Measurements from ENCODE around the gene SLC35F4. TPM values are rescaled to one million over a fixed set of nuclear protein-coding genes. Genes with fewer than 3 reads are reported as not detected.
A peak's percentile ranks its signal among the peaks of the same experiment; 100 is the strongest.

SLC35F4 gene
- total RNA-seq, 2 donors from 2014 or later, result not detected

GRCh38 chr14:57640036-57640435 lies 225.9 kb downstream of the SLC35F4 start:
- H3K4me1 Mint-ChIP-seq, result no peaks in the 10 kb centered on the region
- TF ChIP-seq, protein P1, sequence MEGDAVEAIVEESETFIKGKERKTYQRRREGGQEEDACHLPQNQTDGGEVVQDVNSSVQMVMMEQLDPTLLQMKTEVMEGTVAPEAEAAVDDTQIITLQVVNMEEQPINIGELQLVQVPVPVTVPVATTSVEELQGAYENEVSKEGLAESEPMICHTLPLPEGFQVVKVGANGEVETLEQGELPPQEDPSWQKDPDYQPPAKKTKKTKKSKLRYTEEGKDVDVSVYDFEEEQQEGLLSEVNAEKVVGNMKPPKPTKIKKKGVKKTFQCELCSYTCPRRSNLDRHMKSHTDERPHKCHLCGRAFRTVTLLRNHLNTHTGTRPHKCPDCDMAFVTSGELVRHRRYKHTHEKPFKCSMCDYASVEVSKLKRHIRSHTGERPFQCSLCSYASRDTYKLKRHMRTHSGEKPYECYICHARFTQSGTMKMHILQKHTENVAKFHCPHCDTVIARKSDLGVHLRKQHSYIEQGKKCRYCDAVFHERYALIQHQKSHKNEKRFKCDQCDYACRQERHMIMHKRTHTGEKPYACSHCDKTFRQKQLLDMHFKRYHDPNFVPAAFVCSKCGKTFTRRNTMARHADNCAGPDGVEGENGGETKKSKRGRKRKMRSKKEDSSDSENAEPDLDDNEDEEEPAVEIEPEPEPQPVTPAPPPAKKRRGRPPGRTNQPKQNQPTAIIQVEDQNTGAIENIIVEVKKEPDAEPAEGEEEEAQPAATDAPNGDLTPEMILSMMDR (conservative IDR thresholded peaks at IDR 0.05), result no peak
- Histone ChIP-seq H3K27me3 (ENCODE audit: control insufficient read depth, insufficient read depth, low read length, poor library complexity, severe bottlenecking) (no peaks in the 10 kb centered on the region), H3K4me1 (ENCODE audit: control insufficient read depth, insufficient read depth, low read length) (no peaks in the 10 kb centered on the region), H3K36me3 (ENCODE audit: control insufficient read depth, insufficient read depth, low read length) (no peaks in the 10 kb centered on the region), H3K9me3 (ENCODE audit: control insufficient read depth, low read length) (peaks cover 10% of the 10 kb centered on the region), H3K4me3 (ENCODE audit: low read length) (no peak overlapping the region), H3K9ac (ENCODE audit: extremely low read depth, low read length, poor library complexity, severe bottlenecking) (no peak overlapping the region), H3K27ac (ENCODE audit: low read depth, low read length) (no peak overlapping the region)
- no peak overlapping the region for H3K27ac Mint-ChIP-seq
- no peak overlapping the region for H3K4me3 Mint-ChIP-seq
- peaks cover 7% of the 10 kb centered on the region for H3K9me3 Mint-ChIP-seq
- H3K36me3 Mint-ChIP-seq (ENCODE audit: low read depth), result no peaks in the 10 kb centered on the region
- peaks cover 2% of the 10 kb centered on the region for H3K27me3 Mint-ChIP-seq (ENCODE audit: insufficient read depth)
- DNase-seq, result no peak

DNA sequence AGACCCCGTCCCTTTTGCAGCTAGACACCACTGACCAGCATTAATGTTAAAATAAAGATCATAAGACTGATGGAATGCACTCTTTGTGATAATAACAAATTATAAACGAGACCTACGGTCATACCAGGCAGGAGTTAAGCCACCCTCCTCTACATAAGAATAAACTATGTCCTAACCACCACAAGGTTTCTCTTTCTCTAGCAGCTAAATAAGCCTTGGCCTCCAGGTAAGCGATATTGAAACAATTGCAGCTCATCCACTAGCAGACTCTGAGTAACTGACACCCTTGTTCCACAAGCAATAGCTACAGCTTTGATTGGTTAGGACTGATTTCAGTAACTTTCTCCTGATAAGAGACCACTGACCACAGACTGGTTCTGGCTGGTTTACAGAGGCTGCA lies 228.0 kb downstream of the SLC35F4 start:
- TF ChIP-seq, protein P1 (conservative IDR thresholded peaks at IDR 0.05), result no peak
- peaks cover 10% of the 10 kb centered on the region for H3K9me3 ChIP-seq (ENCODE audit: control insufficient read depth, low read length)
- H3K36me3 ChIP-seq (ENCODE audit: control insufficient read depth, insufficient read depth, low read length), result no peaks in the 10 kb centered on the region
- no peak overlapping the region for H3K27ac Mint-ChIP-seq
- 97 to 100% methylated on average over 1 to 4 of the region's 4 CpGs for WGBS, 2 experiments (ENCODE audit: insufficient coverage in 1 of 2, insufficient read length in 1 of 2)
- H3K4me3 ChIP-seq (ENCODE audit: low read length), result no peak overlapping the region
- H3K27ac ChIP-seq (ENCODE audit: low read depth, low read length), result no peak overlapping the region
- H3K27me3 Mint-ChIP-seq (ENCODE audit: insufficient read depth), result no peaks in the 10 kb centered on the region
- H3K4me3 Mint-ChIP-seq, result no peak overlapping the region
- no peak overlapping the region for H3K9ac ChIP-seq (ENCODE audit: extremely low read depth, low read length, poor library complexity, severe bottlenecking)
- DNase-seq, result no peak
- no peaks in the 10 kb centered on the region for H3K27me3 ChIP-seq (ENCODE audit: control insufficient read depth, insufficient read depth, low read length, poor library complexity, severe bottlenecking)
- no peaks in the 10 kb centered on the region for H3K4me1 ChIP-seq (ENCODE audit: control insufficient read depth, insufficient read depth, low read length)
- no peaks in the 10 kb centered on the region for H3K9me3 Mint-ChIP-seq
- no peaks in the 10 kb centered on the region for H3K36me3 Mint-ChIP-seq (ENCODE audit: low read depth)
- peaks cover 6% of the 10 kb centered on the region for H3K4me1 Mint-ChIP-seq

DNA sequence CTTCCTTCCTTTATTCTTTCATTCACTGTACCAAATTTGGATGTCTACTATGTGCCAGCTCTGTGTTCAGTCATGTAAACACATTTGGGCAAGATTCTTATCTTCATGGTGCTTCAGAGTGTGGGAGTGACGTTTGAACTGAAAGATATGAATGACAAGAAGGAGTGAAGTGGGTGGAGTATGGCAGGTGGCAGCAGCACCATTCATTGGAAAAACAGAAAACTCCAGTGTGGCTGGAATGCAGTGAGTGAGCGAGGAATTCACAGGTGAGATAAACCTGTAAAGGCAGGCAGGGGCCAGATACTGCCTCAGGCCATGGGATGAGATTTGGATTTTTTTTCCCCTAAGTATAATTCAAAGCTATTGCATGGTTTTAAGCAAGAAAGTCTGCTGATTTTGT lies 231.6 kb downstream of the SLC35F4 start:
- Histone ChIP-seq H3K27ac (ENCODE audit: low read depth, low read length) (no peak overlapping the region), H3K9ac (ENCODE audit: extremely low read depth, low read length, poor library complexity, severe bottlenecking) (no peak overlapping the region), H3K27me3 (ENCODE audit: control insufficient read depth, insufficient read depth, low read length, poor library complexity, severe bottlenecking) (peaks cover 4% of the 10 kb centered on the region), H3K4me1 (ENCODE audit: control insufficient read depth, insufficient read depth, low read length) (no peaks in the 10 kb centered on the region), H3K9me3 (ENCODE audit: control insufficient read depth, low read length) (peaks cover 10% of the 10 kb centered on the region), H3K4me3 (ENCODE audit: low read length) (no peak overlapping the region), H3K36me3 (ENCODE audit: control insufficient read depth, insufficient read depth, low read length) (no peaks in the 10 kb centered on the region)
- Mint-ChIP-seq H3K4me1 (peaks cover 6% of the 10 kb centered on the region), H3K9me3 (no peaks in the 10 kb centered on the region), H3K27ac (no peak overlapping the region), H3K4me3 (no peak overlapping the region), H3K36me3 (ENCODE audit: low read depth) (no peaks in the 10 kb centered on the region), H3K27me3 (ENCODE audit: insufficient read depth) (peaks cover 2% of the 10 kb centered on the region)
- 71 to 73% methylated on average over 1 to 2 of the region's 2 CpGs for WGBS, 2 experiments (ENCODE audit: insufficient coverage in 1 of 2, insufficient read length in 1 of 2)
- TF ChIP-seq, protein P1 (conservative IDR thresholded peaks at IDR 0.05), result no peak
- peak; percentile 55 for DNase-seq
